Measurements from ENCODE around the gene FGG. TPM values are rescaled to one million over a fixed set of nuclear protein-coding genes. Genes with fewer than 3 reads are reported as not detected.

The FGG gene
- total RNA-seq, 1 donor from 2014 or later: 236 TPM

DNA sequence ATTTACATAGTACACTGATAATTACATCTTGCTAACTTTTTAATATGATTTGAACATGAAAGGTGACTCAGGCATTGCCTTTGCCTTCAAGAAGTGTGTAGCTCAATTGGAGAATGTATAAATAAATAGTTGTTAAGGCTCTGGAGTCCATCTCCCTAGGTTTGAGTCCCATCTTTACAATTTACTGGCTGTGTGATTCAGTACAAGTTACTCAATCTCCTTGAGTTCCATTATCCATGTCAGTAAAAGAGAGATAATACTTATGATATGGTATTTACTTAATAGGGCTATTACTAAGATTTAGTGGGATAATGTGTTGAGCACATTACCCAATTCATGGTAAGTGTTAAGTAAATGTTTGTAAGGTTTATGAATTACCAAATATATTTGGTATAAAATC, 1.9 kb upstream of the FGG start:
- no peak overlapping the region for H3K27ac ChIP-seq
- intact Hi-C loops (cut with DNase I): loop anchor here (10.0 kb wide), 1 partner anchor 60 kb away; the partner anchor contains the start of gene PLRG1

DNA sequence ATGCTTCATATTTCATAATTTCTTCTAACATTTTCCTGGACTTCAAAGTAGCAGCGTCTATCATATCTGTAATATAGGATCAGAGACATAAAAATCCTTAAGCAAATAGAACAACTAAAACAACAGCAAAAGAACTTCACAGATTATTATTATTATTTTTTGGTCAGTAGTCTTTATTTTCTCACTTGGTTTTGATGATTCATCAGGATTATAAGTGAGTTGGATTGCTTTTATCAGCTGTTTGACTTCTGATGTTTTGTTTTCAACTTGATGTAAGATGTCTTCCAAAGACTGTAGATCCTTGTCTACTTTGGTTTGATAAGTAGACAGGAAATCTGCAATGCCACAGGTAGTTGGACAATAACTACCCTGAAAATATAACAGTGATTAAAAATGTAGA, 623 bp downstream of the FGG start:
- TF ChIP-seq, protein P1, sequence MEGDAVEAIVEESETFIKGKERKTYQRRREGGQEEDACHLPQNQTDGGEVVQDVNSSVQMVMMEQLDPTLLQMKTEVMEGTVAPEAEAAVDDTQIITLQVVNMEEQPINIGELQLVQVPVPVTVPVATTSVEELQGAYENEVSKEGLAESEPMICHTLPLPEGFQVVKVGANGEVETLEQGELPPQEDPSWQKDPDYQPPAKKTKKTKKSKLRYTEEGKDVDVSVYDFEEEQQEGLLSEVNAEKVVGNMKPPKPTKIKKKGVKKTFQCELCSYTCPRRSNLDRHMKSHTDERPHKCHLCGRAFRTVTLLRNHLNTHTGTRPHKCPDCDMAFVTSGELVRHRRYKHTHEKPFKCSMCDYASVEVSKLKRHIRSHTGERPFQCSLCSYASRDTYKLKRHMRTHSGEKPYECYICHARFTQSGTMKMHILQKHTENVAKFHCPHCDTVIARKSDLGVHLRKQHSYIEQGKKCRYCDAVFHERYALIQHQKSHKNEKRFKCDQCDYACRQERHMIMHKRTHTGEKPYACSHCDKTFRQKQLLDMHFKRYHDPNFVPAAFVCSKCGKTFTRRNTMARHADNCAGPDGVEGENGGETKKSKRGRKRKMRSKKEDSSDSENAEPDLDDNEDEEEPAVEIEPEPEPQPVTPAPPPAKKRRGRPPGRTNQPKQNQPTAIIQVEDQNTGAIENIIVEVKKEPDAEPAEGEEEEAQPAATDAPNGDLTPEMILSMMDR (IDR thresholded peaks at IDR 0.05): no peak
- intact Hi-C loops (cut with DNase I): loop anchor here (10.0 kb wide), 1 partner anchor 57 kb away; the partner anchor contains the start of gene PLRG1
- DNase-seq (no peak), ATAC-seq (no peak)
- Histone ChIP-seq H3K27me3 (ENCODE audit: low read depth) (no peaks in the 10 kb centered on the region), H3K9me3 (no peaks in the 10 kb centered on the region), H3K36me3 (no peaks in the 10 kb centered on the region), H3K4me3 (peak overlapping the region; percentile 9), H3K4me1 (no peaks in the 10 kb centered on the region), H3K27ac (no peak overlapping the region)

More for the DNA sequence above, 1.9 kb upstream of the FGG start:
- ATAC-seq: no peak
- no peaks in the 10 kb centered on the region for H3K4me1 ChIP-seq
- DNase-seq: no peak
- no peak overlapping the region for H3K4me3 ChIP-seq
- TF ChIP-seq, protein P1 (IDR thresholded peaks at IDR 0.05): no peak
- no peaks in the 10 kb centered on the region for H3K36me3 ChIP-seq
- H3K27me3 ChIP-seq (ENCODE audit: low read depth): no peaks in the 10 kb centered on the region
- no peaks in the 10 kb centered on the region for H3K9me3 ChIP-seq

DNA sequence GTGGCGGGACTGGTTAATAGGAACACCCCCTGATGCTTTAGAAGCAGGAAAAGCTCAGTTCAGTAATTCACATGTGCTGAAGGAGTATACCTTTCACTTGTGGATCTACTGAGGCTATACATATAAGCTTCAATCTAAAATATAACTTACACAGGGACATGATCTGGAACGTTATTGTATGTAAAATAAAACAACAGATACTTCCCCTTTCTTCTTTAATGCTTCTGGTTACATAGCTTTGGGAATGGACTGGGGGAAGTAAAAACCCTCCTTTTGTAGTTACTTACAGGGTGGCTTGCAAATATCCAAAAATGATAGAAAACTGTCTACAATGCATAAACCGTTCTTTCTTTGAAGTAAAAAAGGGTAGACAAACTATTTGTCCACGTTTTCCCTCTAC, 1.9 kb downstream of the FGG start:
- Histone ChIP-seq H3K27me3 (ENCODE audit: low read depth) (no peaks in the 10 kb centered on the region), H3K9me3 (no peaks in the 10 kb centered on the region), H3K4me1 (no peaks in the 10 kb centered on the region), H3K27ac (no peak overlapping the region), H3K4me3 (peak overlapping the region; percentile 18), H3K36me3 (no peaks in the 10 kb centered on the region)
- TF ChIP-seq, protein P1 (IDR thresholded peaks at IDR 0.05): no peak
- intact Hi-C loops (cut with DNase I): loop anchor here (10.0 kb wide), 1 partner anchor 56 kb away; the partner anchor contains the start of gene PLRG1
- no peak for ATAC-seq
- DNase-seq: no peak

DNA sequence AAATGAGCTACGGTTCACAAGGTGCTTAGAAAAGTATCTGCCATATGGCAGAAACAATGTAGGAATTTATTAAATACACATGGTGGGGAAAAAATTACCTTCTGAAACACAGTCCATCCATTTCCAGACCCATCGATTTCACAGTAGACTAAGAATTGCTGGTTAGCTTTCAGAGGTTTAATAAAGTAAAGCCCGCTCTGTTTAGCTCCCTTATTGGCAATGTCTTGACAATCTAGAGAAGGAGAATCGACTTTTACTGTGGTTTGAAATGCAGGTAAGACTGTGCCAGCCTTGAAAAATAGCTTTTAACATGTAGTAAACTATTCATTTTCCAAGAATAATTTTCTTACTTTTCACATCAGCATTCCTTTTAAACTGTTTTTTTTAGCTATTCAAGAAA, 2.9 kb downstream of the FGG start:
- H3K36me3 ChIP-seq: no peaks in the 10 kb centered on the region
- no peak overlapping the region for H3K4me3 ChIP-seq
- H3K9me3 ChIP-seq: no peaks in the 10 kb centered on the region
- DNase-seq (no peak), ATAC-seq (no peak)
- no peaks in the 10 kb centered on the region for H3K27me3 ChIP-seq (ENCODE audit: low read depth)
- intact Hi-C loops (cut with DNase I): no loop called here
- H3K27ac ChIP-seq: no peak overlapping the region
- TF ChIP-seq, protein P1 (IDR thresholded peaks at IDR 0.05): no peak
- H3K4me1 ChIP-seq: no peaks in the 10 kb centered on the region

DNA sequence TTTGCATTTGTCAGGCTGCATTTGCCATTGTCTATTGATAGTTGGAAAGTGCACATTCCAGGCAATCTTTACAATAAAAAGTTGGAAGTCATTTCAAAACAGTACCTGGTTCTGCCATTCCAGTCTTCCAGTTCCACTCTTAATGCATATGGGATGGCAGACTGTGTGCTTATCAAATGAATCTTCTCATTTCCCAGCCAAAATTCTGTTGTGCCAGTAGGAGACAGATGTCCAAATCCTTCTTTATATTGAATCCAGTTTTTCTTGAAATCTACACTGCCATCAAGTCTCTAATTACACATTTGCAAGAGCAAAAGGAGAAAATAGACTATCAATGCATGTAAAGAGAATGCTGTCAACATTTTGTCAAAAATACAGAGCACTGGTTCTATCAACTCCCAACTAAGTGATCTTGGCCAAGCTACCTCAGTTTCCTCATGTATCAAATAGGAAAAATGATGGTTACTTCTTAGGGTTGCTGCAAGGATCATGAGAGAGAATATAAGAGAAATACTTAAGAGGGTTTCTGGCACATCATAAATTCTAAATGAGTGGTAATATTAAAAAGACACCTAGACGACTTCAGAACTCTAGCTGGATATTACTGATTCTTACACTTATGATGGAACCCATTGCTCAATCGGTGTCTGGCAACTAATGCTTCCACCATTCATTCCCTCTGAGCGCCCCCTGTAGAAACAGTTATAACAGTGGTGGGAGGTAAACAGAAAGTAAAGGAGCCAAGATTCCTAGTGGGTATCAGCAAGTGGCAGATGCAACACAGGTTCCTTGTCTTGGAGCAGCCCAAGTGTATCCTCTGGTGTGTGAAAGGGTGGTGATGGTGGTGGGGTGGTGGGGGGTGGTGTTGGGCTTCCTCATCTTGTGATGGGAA, 3.8 kb downstream of the FGG start:
- TF ChIP-seq, protein P1 (IDR thresholded peaks at IDR 0.05): no peak
- no peak overlapping the region for H3K27ac ChIP-seq
- no peaks in the 10 kb centered on the region for H3K4me1 ChIP-seq
- intact Hi-C loops (cut with DNase I): no loop called here
- ATAC-seq (no peak), DNase-seq (no peak)
- H3K27me3 ChIP-seq (ENCODE audit: low read depth): no peaks in the 10 kb centered on the region
- H3K4me3 ChIP-seq: no peak overlapping the region
- no peaks in the 10 kb centered on the region for H3K36me3 ChIP-seq
- H3K9me3 ChIP-seq: no peaks in the 10 kb centered on the region

Measured in lower lobe of right lung (tissue), 2 donors.